NCI-H1417 (cell line): Measurements from ENCODE around the gene SHH.

Source experiments
- DNase-seq, 3 experiments: peaks; one replicate each; lab custom pipeline; 2025; lab: John Stamatoyannopoulos, UW

SHH gene

DNA sequence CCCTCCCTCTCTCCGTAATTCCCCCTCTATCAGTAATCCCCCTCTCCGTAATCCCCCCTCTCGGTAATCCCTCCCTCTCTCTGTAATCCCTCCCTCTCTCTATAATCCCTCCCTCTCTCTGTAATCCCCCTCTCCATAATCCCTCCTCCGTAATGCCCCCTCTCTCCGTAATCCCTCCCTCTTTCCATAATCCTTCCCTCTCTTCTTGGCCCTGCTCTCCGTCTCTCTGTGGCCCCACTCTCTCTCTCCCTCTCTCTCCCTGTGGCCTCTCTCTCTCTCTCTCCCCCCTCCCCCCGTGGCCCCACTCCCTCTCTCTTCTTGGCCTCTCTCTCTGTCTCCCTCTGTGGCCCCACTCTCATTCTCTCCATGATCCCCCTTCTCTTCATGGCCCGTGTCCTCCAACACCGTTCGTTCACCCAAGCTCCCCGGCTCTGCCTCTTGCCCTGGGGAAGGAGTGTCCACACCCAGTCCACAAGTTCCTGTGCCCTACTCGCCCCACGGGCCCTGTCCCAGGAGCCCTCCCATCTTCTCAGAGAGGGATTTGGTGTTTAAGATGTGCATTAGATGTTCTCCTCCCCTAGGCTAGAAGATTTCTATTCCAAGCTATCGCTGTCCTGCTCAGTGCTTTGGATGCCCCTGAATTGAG, 19.8 kb downstream of the SHH start:
- no peak for DNase-seq

DNA sequence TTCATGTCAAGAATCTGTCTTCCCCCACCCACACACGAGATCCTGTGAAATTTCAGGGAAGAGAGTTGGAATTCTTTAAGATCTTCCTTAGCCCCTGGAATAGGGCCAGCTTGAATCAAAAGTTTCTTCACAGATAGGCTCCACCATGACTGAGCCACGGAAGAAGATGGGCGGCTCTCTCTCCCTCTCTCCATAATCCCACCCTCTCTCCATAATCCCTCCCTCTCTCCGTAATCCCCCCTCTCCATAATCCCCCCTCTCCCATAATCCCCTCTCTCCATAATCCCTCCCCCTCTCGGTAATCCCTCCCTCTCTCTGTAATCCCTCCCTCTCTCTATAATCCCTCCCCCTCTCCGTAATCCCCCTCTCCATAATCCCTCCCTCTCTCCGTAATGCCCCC, 20.4 kb downstream of the SHH start:
- DNase-seq: peak in 2 of 3 experiments; percentile 26 to 39

DNA sequence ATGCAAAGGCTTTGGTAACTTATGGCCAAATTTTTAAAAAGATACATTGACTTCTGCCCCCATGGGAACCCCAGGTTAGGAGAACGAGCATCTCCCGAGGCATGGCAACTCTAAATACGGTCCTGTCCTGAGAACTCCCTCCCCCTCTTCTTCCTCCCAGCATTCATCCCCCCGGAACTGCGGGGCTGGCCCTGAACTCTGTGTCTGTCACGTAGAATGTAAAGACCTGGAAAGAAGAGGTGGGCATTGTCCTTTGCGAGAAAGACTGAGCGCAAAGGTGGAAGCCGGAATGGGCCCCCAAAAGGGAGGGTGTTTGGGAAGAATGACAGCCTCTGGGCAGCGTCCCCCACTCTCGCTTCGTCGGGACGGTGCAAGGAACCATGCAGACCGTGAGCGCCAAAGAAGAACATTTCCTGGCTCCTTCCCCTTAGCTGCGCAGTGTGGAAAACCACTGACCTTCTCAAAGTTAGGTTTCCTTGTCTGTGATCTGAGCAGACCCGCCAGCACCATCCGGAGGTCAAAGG, 21.0 kb downstream of the SHH start:
- DNase-seq: no peak

DNA sequence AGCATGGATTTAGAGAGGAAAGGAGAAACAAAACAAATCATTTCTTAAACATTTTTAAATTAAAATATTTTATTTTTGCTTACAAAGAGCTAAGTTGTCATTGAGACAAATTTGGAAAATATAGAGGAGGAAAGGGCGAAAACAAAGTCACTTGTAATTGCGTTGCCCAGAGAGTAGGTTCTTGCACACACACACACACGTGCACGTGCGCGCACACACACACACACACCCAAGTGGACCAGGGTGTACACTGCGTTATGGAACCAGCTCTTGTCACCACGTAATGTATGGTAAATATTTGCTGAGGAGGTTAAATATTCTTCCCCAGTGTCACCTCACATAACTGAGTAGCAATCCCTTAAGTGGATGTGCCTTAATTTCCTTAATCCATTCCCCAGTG, 21.6 kb downstream of the SHH start:
- DNase-seq: no peak

DNA sequence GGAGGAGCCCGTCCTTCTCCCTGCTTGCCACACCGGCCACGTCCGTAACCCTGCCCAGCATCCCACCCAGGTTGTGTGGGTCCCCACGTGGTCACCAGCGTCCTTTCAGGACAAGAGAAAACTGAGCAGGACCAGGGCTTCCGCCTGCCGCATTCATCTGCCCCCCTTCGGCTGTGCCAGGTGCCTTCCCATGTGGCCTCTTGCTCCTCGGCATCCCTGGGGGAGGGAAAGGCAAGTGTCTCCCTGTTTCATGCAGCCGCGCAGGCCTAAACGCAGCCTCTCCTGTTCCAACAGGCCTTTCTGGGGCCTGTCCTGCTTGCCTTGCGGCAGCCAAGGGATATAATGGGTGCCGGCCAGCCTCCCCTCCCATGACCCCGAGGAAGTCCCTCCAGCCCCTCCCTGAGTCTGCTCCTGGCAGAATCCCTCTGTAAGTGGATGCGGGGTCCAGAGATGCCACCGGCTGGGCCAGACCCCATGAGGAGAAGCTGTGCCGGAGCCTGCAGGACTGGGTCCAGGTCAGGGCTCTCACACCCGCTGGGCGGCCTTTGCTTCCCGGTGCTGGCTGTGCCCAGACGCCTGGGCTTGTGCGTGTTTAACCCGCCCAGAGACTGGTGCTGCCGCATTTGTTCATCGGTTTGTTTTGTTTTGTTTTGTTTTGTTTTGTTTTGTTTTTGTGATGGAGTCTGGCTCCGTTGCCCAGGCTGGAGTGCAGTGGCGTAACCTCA, 23.1 kb downstream of the SHH start:
- no peak for DNase-seq

DNA sequence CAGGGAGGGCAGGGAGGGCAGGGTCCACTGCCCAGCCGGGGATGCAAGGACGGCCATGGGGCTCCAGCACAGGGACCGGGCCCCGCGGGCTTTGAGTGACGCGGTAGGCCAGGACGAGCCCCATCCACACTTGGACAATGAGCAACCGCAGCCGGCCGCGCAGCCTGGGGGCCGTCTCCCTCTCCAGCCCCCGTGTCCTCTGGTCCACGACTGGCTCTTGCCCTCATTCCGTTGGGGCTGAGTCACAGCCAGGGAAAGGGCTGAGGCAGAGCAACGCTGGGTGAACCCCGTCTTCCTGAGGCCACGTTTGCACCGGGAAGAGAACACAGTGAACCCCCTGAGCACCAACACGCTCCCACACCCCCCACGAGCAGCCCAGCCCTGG, 23.7 kb downstream of the SHH start:
- DNase-seq: no peak

DNA sequence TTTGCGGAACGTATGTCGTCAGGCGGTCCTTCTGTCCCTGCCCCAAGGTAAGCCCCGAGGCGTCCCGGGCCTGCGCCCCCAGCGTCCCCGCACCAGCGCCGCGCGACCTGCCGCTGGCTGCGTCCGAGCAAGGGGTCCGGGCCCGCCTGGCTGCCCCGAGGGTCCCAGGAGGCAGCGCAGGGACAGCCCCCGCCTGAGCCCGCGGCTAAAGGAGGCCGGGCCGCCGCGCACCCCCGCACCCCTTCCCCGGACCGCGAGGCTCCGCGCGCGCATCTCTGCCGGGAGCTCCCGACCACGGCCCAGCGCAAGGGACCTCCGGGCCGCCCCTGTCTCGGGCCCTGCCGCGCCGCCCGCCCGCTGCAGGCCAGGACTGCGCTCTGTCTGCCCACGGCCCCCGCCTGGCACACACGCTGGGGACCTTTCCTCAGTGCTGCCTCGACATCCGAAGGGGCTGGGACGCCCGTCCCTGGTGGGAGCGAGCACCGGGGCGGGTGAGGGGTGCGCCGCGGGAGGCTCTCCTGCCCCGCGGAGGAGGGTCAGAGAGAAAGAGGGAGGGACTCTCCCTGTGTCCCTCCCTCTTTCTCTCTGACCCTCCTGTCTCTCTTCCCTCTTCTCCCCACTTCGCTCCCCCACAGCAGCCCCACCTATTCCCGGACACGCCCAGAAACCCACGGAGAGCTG, 25.0 kb downstream of the SHH start:
- no peak for DNase-seq

DNA sequence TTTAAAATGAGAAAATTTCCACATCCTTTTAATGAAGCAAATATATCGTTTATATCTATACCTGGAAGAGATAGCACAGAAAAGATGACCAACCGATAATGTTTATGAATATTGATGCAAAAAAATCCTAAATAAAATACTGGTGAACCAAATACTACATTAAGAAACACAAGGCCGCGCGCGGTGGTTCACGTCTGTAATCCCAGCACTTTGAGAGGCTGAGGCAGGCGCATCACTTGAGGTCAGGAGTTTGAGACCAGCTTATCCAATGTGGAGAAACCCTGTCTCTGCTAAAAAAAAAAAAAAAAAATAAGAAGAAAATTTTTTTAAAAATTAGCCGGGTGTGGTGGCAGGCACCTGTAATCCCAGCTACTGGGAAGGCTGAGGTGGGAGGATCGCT, 25.8 kb downstream of the SHH start:
- no peak for DNase-seq

DNA sequence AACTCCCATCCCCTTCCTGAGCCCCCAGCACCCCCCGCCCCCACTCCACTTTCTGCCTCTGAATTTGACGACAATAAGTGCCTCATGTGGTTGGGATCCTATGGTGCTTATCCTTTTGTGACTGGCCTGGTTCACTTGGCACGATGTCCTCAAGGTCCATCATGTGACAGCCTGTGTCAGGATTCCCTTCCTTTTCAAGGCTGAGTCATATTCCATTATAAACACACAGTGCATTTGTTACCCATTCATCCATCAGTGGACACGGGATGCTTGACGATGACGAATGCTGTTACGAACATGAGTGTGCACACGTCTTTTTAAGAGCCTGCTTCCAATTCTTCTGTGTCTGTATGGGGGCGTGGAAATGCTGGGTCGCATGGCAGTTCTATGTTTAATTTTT, 26.7 kb downstream of the SHH start:
- no peak for DNase-seq

DNA sequence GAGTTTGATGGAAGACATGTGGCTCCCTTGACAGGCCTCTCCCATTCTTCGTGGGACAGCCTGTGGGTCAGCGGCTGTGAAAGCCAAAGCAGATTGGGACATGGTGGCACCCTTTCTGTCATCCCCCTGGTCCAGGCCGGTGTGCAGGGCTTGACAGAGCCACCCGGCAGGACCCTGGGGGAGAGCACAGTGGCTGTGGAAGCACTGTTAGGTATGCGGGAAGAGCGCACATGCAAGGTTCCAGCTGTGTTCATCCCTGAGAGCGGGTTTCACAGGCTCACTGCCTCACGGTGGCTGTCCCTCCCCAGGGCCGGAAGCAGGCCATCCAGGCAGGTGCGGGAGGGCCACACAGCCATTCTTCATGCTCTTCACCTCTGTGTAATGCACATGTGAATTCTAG, 29.8 kb downstream of the SHH start:
- no peak for DNase-seq

DNA sequence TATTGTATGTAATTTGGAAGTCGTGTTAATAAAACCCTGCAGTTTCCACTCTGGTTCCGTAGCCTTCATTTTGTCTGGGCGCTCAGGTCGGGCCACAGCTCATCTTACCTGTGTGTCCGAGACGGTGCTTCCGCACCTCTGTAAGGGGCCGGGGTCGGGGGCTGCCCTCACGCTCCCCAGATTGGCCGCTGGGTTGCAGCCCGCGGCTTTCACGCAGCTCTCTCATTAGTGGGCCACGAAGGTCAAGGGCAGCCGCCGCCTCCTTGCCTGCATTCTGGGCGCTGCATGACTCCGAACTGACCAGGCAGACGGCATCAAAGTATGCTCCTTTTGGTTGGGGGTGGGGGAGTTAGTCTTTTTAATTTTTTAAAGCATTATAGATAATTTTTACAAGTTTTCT, 30.8 kb downstream of the SHH start:
- DNase-seq: no peak

DNA sequence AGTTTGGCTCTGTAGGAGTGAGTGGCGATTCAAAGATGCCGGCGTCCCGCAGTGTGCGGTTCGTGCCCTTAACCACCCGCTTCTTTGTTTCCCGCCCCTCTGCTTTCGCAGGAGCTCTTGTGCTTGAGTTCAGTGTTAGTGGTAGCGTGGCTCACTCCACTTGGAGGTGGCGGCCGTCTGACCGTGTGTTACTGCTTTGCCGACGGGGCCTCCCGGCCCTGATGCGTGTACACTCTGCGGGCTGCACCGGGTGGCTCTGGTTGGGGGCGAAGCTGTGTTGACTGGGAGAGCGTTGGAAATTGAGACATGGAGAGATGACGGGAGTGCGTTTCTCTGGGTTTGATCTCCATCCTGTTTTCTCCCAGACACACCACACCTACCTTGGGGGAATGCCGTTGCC, 31.4 kb downstream of the SHH start:
- DNase-seq: no peak

DNA sequence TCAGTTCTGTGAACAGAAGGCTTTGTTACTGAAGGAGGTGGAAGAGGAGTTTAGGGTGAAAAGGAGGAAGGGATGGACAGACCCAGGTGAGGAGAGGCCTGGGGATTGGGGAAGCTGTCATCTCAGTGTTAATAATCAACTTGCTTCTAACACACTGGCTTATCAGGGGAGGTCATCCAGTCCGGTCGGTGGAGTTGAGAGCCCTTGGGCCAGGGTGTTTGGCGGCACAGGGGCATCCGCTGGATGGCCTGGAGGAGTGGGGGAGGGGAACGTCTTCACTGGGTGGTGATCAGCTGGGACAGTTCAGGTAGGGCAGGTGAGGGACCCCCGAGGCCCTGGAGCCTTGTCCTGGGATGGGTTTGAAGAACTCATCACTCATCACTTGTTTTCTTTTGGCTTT, 33.9 kb downstream of the SHH start:
- no peak for DNase-seq

DNA sequence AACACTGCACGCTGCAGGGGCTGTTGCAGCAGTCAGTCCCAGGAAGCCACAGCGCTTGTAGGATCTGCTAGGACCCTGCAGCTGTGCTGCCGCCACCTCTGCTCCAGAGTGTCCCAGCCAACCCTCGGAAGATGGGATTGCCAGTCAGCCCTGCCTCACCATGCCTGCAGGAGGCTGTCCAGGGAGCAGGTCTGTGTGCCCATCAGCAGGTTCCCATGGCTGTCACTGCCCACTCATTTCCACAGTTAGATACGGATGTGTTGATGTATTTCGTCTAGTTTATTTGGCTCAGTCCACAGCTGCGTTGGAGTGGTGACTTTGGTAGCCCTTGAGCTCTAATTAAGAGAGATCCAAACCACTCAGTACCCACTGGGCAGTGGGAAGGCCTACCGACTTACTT, 35.7 kb downstream of the SHH start:
- no peak for DNase-seq

DNA sequence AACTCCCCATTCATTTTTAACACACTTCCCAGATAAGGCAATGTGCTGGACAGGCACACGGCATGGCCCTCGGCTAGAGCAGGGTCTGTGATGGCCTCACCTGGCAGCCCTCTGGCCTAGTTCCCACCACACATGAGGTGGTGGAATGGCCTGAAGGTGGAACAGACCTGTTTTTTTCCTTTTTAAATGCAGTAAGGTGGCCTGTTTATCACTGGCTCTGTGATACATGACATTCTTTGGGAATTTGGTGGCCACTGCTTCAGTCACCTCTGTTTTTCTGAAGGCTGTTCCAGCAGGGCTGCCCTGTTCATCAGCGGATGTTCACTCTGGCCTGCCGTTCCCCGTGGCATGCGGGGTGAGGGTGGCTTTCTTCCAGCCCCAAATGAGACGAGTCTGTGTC, 36.6 kb downstream of the SHH start:
- DNase-seq: no peak

DNA sequence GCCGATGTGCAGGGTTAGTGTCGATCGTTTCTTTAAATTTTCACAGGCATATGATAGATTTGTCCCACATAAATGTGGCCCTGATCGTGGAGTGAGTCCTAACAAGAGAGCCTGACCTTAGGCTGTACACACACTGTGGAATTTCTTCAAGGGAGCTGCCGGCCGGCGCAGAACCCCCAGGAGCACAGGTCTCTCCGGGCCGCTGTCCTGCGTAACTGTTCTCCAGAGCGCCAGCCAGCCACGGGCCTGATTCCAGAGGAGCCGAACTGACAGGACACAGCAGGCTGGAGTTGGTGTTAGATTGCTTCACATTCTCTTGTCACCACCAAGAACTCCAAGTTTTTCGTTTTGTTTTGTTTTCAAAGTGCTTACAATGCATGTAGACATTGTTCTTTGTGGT, 37.3 kb downstream of the SHH start:
- no peak for DNase-seq

DNA sequence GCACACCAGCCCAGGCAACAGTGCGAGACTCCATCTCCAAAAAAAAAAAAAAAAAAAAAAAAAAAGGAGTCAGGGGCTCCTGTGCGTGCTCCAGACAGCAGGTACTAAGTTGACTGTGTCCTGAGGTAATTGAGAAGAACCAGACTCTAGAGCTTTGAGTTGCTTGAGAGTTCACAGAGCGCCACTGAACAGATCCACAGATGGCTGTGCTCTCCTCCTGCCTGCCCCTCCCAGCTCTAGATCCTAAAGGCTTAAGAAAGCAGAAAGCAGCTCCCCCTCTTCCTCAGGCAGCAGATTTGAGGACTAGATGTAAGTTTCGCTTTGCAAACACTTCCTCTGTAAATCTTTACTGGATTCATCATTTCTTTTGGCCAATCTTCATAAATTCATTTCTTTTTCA, 38.7 kb downstream of the SHH start:
- DNase-seq: no peak

DNA sequence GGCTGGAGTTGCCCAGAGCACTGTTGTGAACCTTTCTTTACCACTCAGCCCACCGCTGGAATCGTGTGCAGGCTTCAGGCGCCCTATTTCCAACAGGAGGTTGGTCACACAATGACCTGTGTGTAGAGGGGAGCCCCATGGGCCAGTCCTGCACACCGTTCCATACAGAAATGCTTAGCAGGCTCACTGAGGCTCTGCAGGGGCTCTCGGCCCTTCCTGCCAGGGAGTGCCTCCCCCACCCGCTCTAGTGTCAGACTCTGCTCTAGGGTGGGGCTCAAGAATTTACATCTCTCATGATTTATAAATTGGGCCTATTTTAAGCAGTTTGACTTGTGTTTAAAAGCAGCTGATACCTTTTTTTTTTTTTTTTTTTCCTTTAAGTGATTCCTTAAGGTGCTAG, 42.0 kb downstream of the SHH start:
- no peak for DNase-seq

DNA sequence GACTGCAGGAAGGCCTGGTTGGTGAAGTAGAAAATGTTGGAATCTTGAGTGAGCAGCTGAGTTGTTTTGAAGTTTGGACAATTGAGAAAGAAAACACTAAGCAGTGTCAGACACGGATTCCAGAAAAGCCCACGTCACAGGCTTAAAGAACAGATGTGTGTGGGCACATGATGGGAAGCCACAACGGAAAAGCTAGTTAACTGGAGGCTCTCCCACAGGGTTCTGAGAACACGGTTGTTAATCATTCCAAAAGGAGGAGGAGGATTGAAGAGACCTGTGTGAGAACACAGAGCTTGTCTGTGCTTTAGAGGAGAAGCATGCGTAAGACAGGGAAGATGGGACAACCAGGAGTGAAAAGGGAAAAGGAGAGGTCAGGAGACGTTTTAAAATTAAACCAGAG, 42.6 kb downstream of the SHH start:
- DNase-seq: no peak

DNA sequence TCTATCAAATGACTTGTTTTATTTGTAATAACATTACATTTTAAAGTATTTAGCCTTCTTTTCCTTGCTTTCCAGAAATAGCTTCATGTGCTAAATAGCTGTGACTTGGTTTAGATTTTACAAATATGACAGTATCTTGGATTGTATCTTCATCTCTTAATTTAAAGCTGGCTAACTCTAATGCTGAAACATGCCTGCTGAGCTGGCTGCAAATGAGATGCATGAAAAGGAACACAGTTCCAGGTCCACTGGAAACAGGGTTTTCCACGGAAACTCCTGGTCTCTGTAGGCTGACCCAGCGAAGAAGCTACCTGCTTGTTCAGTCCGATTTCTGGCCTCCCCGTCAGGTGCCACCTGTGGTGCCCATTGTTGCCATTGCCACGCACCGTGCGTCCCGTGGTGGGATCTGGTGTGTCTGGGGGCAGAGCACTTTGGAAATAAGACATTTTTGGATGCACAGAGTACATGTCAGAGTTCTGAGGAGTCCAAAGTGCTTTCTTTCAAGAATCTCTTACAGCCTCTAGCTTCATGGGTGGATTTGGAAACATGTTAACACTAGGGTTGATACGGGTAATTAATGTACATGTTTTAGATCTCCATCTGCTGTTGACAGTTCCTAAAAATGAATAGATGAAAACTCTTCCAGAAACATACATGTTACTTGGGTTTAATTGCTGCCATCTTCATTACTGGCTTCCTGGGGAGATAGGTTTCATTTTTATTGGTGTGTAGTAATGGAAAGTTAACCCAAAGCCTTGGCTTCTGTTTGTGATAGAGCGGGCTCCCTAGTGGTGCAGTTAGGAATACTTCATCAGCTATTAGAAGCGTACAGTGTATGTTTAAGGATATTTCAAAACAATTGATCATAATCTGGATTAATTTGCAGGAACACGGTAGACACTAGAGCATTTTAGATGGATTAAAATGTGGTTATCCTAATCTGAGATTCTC, 45.0 kb downstream of the SHH start:
- no peak for DNase-seq

DNA sequence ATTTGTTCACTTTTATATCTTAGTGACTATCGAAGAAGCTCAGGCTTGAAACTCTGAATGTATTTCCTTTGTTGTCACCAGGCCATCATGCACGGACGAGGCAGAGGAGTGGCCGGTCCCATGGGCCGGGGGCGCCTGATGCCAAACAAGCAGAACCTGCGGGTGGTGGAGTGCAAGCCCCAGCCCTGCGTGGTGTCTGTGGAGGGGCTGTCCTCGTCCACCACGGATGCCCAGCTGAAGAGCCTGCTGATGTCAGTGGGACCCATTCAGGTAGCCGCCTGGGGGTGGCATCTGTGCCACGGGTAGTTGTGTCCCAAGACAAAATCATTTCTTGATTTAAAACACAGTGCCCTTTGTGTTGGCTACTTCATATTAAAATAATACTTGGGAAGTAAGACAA, 45.9 kb downstream of the SHH start:
- no peak for DNase-seq

DNA sequence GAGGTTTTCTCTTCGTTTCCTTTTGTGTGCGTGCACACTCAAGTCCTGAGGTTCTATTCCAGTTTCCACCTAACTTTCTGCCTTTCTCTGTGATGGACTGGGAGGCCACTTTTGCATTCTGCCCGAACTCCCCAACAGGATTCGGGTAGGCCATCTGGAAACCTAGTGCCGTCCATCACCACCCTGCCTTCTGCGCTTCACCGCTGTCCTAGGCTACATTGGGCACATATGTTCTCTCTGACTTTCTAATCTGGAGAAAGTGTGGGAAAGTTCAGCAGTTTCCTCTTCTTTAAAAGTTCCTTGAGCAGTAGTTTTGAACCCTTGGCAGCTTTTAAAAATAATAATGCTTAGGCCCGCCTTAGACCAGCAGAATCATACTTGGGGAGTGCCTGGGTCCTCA, 46.8 kb downstream of the SHH start:
- no peak for DNase-seq
